Measurements from ENCODE around the gene PARM1.
"Not testable (repeated sequence)": the region's sequence is repeated elsewhere in the genome, so short reads cannot be mapped to it uniquely, and the experiment has no call there.

Gene PARM1

DNA sequence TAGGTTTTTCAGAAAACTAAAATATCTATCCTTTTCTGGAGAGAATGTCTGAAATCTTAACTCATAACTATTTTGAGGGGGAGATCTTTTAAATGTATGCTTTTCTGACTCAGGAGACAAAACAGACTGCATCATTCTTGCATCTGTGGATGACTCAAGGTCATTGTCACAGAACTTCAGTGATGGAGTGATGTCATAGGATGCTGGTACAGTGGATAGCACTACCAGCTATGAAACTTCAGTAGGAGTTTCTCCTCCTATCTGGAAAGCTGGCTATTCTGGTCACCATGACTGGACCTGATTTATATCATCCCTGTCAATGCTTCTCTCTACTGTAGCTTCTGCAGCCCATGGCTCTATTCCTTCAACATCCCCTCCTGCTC, 50.3 kb downstream of the PARM1 start:
- no peak for DNase-seq (ENCODE audit: low read depth)

DNA sequence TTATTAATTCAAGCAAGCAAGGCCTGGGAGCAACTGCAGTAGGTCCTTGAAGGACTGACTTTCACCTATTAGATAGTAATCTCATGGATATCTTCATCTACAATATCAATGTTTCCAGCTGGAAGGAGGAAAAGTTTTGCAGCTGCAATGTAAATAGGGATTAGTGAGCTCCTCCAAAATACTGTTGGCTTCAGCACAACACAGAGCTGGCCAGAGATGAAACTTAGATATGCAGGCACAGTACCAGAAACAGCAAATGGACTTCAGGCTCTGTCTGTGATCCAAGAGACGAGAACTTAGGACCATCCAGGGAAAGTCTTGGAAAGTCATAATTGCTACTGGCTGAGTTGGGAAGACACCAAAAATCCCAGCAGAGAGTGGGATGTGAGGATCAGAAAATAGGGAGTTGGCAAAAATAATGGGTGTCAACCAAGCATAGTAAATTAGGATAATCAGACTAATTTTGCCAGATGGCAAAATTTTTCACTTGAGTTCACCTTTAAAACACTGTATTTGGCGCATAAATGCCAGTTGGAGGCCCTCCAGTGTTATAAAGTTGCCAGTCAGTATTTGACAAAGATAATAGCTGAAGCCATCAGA, 57.5 kb downstream of the PARM1 start:
- DNase-seq (ENCODE audit: low read depth), result no peak

DNA sequence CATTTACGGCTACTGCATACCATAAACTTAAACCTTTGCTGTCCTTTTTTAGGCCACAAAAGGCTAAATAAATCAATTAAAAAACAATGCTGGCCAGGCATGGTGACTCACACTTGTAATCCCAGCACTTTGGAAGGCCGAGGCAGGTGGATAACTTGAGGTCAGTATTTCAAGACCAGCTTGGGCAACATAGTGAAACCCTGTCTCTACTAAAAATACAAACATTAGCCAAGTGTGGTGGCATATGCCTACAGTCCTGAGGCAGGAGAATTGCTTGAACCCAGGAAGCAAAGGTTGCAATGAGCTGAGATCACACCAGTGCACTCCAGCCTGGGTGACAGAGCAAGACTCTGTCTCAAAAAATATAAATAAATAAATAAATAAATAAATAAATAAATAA, 61.5 kb downstream of the PARM1 start:
- not testable (repeated sequence) for DNase-seq (ENCODE audit: low read depth)

DNA sequence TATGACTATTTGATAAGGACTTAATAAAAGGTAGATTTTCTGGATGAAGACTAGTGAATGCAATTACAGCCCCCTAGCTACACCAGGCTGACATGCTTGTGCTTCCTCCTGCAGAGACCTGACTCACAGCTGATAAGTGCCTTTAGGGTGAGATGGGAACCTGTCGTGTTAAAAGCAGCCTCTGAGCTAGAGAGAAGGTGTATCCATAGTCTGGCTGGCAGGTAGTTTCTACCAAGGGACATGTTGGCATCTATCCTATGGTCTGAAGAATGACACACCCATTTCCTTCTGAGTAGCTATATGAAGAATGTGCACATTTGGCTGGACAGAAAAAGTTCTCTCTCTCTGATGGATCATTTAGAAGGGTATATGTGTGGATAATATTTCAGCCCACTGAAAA, 64.1 kb downstream of the PARM1 start:
- DNase-seq (ENCODE audit: low read depth), result no peak

DNA sequence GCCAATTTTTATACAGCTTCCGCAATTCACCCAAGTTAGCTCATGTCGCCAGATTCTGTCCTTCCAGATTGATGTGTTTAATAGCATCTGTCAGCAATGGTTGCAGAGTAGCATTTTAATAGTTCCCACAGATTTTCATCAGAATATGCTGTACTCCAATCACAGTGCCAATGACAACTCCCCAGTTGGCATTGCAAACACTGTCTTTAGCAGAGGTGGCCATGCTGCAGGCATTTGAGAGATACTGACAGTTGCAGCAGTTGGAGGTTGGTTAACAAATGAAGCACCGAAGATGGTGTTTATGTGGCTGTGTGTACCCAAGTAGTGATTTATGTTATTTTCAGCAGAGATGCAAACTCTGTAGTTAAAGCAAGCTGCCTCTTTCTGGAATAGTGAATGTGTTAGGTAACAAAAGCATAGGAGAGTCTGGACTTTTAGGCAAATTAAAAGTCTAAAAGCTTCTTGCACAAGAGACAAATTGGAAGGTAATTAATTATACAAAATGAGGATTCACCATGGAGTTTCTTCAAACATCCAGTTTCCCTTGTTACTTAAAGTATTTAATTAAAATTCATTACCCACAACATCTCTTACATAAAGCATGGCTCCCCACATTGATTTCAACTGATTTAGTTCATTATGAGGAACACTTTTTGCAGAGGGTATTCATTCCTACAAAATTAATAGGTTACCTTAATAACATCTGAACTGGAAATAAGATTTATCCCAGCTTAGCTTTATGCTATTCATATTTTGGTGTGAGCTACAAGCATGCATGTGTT, 65.2 kb downstream of the PARM1 start:
- DNase-seq (ENCODE audit: low read depth), result no peak

DNA sequence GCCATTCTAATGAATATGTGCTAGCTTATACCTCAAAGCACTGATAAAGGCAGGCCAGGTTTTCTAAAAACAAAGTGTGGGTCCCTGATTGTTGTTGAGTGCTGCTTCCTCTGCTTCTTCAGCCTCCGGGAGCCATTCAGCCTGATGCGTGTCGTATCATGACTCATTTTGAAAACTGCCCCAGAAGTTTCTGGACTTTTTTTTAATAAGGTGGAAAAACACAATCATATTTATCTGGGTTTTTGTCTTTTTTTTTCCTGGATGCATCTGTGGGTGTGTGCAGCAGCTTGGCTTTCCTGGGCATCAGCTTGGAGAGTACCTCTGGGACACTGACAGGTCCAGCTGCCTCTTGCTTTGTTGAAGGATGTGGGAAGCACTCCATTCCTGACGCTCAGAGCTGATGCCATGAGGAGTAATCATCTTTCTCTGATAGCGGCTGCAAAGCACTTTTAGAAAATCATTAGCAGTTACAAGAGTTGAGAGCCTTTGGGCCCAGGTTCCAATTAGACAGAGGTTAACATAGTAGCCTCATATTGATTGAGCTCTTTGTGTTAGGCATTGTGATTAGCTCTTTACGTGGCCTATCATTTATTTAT, 66.9 kb downstream of the PARM1 start:
- DNase-seq (ENCODE audit: low read depth), result no peak

DNA sequence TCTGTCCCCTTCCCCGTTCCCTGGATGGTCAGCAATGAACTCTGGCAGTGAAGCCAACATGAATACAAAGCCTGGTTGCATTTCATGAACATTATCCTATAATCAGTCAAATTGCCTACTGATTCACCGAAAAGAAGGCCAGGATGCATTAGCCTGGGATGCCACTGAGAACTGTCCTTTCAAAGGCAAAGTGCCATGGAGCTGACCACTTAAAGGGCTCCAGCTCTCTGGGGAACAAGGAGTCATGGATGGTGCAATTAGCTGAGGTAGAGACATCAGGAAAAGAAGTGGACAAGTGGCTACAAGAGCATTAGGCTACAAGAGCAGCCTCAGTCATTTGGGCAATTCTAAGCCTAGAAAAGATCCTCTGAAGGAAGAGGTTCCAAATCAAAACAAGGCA, 69.0 kb downstream of the PARM1 start:
- DNase-seq (ENCODE audit: low read depth), result no peak

DNA sequence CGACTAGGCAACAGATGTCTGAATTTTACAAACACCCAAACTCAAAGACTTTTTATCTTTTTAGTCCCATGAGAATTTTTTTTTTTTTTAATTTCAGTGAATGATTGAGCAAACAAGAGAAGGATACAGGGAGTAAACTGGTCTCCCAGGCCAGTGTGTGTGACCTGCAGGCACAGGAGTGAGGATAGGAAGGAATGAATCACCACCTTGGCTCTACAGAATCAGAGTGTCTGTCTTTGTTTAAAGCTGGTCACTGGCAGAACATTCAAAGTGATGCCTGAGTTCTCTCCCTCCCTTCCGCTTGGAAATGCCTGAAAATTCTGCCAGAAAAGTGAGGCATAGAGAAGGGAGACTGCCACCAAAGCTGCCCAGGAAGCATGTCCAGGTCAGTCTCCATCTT, 69.5 kb downstream of the PARM1 start:
- no peak for DNase-seq (ENCODE audit: low read depth)

GRCh38 chr4:75003979-75004378, 71.1 kb downstream of the PARM1 start:
- no peak for DNase-seq (ENCODE audit: low read depth)

DNA sequence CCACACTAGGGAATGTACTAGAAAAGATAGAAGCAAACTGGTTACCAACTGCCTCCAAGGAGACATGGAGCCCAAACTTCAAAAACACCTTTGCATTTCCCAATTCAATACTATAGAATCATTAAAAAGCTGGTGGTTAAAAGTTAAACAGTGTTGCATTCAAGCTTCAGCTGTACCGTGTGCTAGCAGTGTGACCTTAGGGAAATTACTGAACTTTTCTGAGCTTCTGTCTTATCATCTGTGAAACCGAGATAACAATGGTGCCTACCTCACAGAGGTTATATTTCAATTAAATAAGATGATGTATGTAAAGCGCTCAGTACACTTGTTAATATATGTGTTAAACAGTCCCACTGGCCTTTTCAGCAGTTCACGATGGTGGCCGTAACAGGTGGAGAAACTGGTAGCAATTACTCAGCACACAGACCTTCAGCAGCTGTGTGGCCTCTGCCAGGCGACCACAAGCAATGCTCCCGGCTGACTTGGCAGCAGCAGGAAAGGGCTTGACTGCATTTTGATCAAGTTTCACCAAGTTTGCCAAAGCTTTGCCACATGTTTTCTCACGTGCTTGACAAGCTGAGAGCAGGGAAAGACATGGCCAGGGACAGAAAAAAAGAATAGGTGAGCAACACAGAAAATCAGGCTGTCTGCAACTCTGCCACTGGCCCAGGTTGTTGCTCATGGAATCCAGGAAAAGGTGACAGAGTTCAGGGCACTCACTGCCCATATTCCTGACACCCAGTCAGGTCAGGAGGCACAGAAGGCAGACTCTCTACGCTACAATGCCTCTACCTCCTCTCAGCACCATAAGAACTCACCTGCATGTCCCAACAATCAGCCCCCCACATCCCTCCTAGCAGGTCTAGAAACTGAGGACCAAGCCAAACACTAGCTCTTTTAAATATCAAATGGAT, 72.1 kb downstream of the PARM1 start:
- no peak for DNase-seq (ENCODE audit: low read depth)

DNA sequence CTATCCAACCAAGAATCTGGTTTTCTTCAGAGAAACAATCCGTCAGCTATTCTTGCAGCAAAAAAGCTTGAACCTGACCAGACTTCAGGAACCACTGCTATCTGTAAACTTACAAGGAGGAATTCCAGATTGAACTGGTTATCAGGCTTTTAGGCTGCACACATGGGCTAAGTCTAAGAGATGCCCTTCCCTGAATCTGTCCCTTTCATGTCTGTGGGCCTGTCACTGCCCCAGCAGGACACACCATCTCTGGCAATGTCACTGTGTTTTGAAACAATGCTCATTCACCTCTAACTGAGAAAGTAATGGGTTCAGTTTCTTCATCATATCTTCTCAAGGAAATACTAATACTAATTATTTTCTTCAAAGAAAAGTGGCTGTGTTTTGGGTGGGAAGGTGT, 72.8 kb downstream of the PARM1 start:
- no peak for DNase-seq (ENCODE audit: low read depth)

- DNase-seq (ENCODE audit: low read depth), result no peak
Measured at GRCh38 chr4:75007891-75008290, 75.0 kb downstream of the PARM1 start.

- no peak for DNase-seq (ENCODE audit: low read depth)
Measured at GRCh38 chr4:75009138-75009537, 76.2 kb downstream of the PARM1 start.

DNA sequence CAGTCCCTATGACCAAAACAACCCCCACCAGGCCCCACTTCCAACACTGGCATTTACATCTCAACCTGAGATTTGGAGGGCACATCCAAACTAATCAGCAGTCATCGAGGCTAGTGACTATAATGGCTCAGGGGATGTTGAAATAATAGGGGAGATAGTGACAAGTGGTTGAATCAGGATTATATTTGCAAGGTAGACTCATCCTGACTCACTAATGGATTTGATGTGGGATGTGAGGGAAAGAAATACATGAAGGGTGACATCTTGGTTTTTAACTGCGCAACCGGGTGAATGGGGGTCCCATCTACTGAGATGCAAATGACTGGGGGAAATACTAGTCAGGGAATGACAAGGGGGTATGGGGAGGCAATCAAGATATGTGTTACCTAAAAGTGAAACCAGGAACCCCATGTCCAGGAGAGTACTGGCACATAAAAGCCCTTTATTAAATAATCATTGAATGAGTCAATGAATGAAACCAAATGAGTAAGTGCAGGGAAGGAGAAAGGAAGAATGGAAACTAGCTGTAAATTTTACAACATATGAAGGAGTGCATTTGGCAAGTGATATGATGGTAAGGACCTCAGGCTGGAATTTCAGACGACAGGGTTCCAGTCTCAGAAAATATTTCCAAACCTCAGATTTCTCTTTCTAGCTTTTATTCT, 78.3 kb downstream of the PARM1 start:
- DNase-seq (ENCODE audit: low read depth), result no peak

DNA sequence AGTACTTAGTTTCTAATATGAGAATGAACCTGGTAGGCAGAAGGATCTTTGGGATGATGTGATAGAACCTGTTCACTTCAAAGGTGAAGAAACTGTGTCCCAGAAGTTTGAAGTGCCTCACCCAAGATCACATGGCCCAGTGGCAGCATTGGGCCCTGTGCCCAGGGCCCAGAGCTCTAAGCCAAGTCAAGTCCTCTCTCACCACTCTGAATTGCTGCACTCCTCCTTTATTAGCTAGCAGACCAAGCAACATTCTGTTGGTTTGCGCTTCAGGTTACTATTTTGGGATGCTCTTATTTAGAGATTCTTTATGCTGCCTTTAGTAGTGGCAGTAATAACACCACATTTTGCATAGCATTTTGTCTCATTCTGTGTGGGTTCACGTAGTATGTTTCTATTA, 82.7 kb downstream of the PARM1 start:
- no peak for DNase-seq (ENCODE audit: low read depth)

GRCh38 chr4:75016472-75016871, 83.6 kb downstream of the PARM1 start:
- no peak for DNase-seq (ENCODE audit: low read depth)

DNA sequence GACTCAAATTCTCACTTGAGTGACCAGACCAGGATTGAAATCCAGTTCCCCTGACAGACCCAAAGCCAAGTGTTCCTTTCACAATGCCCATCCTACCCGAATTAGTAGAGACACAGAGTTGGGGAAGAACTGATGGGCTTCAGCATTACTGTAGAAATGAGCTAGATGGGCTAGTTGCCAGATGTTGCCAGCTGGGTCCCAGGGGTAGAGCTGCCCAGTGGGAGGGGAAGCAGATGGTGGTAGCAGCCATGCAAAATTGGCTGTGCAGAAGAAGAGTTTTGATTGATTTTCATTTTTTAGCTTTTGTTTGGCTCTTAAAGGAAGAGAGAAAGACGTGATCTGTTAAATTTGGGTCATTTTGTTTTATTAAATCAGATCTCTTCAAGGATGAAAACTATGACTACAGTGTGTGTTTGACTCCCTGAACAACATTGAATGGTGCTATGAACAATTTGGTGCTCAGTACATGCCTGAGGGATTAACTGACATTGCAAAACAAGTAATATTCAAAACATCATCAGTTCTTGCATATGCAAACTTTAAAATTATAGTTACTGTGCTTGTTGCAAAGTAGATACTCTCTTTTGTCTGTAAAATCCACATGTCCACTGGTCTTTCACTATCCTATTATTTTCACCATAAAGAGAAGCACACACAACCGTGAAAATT, 86.0 kb downstream of the PARM1 start:
- DNase-seq (ENCODE audit: low read depth), result no peak

DNA sequence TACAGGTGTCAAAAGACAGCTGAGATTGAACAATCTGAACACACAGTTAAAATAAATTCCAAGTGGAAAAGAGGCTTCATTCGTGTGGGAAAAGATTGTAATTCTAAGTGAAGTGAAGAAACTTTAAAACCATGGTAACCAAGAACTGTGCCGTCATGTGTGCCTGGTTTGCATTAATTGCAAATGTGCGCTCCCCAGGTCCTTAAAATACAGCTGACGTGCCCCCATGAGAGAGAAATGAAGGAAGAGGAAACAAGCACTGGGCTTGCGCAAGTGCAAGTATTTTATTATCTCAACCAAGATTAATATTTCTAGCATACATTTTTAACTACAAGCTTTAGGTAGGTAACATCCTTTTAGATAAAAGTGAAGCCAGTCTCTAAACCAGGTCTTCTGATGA, 92.5 kb downstream of the PARM1 start:
- DNase-seq (ENCODE audit: low read depth), result no peak

DNA sequence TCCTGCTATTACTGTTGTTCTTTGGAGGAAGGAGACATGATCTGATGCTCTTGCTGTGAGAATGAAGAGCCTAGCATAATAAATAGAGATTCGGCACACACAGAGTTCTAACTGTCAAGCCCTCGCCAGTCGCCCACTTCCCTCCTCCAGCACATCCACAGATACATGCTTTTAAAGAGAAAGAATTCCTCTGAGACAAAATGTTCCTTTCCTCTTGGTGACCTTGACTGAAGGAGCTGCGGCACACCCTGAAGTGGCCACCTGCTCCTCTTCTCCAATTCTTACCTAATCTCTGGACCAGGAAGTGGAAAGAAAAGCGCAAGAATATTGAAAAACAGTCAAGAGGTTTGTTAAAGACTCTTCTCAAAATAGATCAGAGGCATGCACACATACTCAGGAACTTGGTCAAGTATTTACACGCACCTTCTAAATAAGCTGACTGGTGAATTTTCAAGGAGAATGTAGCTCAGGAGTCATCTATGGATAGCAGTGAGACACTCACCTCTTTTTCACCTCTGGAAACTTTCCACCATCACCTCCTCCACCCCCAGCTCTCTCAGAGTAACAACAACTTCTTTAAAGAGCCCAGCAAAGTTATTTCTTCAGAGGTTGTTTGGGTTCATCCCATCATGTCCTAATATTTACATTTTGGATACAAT, 95.4 kb downstream of the PARM1 start:
- DNase-seq (ENCODE audit: low read depth), result no peak

DNA sequence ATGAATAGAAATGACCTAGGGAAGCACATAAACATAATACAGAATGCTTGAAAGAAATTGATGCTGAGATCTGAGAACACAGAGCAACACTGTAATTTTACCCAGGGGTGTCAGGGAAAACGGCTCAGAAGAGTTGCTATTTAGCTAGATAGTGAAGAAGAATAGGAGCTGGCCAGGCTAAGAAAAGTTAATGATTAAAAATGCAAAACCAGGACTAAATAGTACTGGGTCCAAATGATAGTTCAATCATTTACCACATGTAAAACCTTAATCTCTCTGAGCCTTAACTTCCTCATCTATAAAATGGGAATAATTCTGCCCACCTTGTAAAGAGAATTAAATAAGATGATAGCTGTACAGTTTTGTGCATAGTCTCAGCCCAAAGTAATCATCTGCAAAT, 97.1 kb downstream of the PARM1 start:
- DNase-seq (ENCODE audit: low read depth), result no peak

DNA sequence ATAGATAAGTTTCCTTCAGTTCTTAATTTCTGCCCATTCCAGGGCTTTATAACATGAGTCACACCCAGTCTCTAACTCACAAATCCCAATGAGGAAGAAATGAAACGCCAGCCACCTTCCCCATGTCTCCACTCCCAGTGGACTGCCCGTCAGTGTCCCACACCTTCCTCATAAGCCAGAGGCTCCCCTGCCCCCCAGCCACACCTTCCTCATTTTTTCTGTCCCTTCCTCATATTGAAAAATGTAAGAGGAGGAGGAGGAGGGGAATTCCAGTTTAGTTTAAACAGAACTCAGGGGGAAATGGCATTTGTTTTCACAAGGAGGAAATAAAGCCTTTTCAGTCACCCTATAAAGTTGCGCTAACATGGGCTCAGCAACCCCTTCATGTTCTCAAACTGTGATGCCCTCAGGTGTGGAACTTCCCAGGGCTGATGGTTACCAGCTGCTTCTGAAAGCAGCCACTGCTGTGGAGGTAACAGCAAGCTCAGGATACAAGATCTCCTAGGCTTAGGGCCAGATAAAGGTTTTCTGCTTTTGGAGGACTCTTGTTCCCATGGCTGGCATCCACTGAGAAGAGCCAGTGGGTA, 97.8 kb downstream of the PARM1 start:
- no peak for DNase-seq (ENCODE audit: low read depth)

Measured in stimulated activated CD8-positive, alpha-beta memory T cell treated with anti-CD3 and anti-CD28 coated beads, Interleukin-15, amount 100 ng/mL, for 1 hour (primary cell).